HG03460 (cell line): Measurements from ENCODE around the gene NDUFA11.

ENCODE experiments used
- ATAC-seq: cut with Tn5 transposase; IDR thresholded peaks from one replicate; pipeline ENCODE4 v1.9.1; 2021; ENCODE audit not compliant: unreplicated experiment

Gene NDUFA11

DNA sequence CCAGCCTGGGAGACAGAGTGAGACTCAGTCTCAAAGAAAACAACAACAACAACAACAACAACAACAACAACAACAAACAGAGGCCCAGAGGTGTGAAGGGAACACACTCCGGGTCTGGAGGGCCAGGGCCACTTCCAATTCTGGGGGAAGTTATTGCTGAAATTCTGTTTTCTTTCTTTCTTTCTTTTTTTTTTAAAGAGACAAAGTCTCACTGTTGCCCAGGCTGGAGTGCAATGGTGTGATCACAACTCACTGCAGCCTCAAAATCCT, 7.0 kb upstream of the NDUFA11 start:
- no peak for ATAC-seq

DNA sequence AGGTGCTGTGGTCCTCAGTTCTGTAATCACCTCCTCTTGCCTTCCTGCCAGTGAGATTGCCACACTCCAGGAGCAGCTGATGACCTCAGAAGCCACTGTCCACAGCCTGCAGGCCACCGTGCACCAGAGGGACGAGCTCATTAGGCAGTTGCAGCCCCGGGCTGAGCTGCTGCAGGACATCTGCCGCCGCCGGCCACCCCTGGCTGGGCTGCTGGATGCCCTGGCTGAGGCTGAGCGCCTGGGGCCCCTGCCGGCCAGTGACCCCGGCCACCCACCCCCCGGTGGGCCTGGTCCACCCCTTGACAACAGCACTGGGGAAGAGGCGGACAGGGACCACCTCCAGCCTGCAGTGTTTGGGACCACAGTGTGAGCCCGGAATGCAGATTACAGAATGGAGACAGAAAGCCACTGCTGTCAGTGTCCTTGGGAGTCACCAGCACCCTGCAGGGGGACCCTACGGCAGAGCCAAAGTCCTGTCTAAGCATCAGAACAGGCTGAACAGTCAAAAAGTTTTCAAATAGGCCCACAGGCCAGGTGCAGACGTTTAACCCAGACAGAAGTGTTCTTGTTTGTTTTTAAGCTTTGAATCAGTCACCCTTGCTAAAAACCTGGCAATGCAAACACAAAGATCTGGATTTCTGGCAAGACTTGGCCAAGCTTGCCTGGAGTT, 5.3 kb upstream of the NDUFA11 start:
- no peak for ATAC-seq

DNA sequence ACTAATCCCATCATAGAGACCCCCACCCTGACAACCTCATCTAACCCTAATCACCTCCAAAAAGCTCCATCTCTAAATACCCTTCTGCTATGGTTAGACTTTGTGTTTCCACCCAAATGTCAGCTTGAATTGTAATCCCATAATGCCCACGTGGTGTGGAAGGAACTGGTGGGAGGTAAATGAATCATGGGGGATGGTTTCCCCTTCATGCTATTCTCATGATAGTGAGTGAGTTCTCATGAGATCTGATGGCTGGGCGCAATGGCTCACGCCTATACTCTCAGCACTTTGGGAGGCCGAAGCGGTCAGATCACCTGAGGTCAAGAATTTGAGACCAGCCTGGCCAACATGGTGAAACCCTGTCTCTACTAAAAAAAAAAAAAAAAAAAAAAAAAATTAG, 3.7 kb upstream of the NDUFA11 start:
- no peak for ATAC-seq

DNA sequence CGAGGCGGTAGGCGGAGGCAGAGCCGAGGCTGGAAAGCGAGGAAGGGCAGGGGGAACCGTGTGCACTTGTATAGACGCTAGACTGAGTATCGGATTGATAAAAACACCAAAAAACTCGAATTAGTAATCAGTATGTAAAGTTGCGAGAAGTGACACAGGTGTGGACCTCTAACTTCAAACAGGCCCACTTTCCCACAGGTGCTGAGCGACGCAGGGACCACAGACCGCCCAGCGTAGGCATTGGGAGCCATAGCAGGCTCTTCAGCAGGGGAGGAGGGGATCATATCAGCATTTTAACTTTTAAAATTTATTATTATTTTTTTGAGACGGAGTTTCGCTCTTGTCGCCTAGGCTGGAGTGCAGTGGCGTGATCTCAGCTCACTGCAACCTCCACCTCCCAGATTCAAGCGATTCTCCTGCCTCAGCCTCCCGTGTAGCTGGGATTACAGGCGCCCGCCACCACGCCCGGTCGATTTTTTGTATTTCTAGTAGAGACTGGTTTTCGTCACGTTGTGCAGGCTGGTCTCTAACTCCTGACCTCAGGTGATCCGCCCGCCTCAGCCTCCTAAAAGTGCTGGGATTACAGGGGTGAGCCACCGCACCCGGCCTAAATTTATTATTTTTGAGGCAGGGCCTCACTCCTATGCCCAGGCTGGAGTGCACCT, 1.7 kb upstream of the NDUFA11 start:
- ATAC-seq: no peak

DNA sequence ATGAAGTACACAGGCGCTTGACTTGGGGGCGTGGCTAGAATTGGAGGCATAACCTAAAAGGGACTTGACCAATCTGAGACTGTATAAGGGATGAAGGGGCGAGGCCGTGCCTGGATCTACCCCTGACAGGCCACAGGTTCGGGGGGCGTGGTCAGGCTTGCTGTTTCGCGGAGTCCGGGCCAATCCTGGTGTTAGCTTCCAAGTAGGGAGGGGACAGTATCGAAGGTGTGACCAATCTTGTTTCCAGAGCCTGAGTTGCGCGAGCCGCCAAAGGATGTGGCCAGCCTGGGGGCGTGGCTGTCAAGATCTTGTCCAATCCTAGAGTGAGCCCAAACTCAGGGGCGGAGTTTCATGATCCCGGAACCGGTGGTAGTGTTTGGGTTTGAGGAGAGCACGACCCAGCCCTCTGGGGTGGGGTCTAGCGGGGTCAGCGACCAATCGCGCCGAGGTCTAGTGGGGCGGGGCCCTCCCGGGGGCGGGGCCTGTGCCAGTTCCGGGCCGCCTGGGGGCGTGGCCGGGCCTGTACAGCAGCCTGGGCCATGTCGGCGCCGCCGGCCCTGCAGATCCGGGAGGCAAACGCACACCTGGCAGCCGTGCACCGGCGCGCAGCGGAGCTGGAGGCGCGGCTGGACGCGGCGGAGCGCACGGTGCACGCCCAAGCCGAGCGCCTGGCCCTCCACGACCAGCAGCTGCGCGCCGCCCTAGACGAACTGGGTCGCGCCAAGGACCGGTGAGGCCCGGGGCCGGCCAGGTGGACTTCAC, 943 bp upstream of the NDUFA11 start, which contains the start of gene VMAC:
Gene VMAC (plus strand): TSS at position 521 of the 762 bp plus-strand sequence. CDS start 19 bp downstream, at position 540.
- ATAC-seq: peak; percentile 76

DNA sequence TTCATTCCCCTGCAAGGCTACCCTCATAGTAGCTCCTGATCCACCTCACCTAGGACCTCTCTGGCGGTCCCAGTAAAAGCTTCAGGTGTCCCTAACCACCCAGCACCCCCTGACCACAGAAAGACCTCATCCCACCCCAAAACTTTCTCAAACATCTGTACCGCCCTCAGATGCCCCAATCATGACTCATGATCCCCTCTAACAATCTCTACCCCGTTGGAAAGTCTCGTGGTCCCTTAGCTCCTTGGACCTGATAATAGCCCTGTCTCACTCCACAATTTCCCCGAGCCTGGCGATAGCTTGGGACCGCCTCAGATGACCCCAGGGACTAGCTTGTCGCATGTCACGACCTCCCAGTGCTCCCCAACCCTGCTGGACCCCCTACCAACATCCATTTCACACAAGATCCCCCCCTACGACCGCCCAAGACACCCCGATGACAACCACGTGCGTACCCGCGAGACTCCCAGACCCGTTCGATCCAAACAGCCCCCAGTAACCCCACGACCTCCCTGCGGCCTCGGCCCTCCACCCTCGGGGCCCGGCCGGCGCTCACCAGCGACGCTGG, 450 bp downstream of the NDUFA11 start:
- no peak for ATAC-seq

DNA sequence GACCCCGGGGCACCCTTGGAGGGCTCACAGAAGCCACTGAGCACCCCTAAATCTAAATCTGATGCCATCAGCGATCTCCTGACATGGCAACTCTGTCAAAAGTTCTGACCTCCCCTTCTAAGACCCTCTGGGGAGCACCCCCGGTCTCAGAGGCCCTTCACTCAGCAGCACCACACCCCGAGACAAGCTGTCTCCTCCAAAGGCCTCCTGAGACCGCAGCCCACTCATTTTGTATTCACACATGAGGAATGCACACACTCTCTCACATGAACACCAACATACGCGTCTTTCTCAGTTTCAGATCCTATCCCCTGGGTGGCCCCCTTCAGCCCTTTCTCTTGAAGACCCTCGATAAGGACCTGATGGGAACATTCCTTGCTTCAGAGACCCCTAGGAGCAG, 2.6 kb downstream of the NDUFA11 start:
- no peak for ATAC-seq

DNA sequence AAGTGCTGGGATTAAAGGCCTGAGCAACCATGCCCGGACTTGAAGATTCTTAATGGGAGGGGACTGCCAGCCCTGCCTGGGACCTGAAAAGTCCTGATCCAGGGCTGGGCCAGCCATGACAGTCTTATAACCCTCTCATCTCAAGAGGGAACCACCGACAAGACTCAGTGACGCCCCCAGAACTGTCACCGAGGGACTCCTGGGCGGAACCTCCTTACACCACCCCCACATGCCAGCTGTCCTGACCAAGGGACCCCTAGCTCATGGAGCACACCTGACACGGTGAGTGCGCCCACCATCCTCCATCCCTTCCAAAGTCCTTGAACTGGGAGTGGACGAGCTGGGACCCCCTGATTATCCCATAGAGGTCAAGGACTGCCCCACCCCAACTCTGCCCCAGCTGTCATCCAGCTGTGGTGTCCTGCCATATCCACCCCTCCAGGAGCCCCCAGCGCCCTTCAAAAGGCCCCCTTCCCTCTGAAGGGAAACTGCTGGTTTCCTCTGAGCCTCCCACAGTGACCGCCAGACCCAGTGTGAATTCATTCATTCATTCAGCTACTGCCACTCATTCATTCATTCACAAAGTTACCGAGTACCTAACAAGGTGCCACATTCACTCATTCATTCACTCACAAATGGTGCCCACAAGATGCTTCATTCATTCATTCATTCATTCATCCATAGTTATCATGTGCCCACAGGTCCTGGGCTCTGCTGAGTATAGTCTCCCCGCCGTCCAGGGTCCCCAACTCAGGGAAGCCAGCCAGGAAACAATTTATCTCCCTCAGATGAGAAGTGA, 3.7 kb downstream of the NDUFA11 start:
- ATAC-seq: no peak

DNA sequence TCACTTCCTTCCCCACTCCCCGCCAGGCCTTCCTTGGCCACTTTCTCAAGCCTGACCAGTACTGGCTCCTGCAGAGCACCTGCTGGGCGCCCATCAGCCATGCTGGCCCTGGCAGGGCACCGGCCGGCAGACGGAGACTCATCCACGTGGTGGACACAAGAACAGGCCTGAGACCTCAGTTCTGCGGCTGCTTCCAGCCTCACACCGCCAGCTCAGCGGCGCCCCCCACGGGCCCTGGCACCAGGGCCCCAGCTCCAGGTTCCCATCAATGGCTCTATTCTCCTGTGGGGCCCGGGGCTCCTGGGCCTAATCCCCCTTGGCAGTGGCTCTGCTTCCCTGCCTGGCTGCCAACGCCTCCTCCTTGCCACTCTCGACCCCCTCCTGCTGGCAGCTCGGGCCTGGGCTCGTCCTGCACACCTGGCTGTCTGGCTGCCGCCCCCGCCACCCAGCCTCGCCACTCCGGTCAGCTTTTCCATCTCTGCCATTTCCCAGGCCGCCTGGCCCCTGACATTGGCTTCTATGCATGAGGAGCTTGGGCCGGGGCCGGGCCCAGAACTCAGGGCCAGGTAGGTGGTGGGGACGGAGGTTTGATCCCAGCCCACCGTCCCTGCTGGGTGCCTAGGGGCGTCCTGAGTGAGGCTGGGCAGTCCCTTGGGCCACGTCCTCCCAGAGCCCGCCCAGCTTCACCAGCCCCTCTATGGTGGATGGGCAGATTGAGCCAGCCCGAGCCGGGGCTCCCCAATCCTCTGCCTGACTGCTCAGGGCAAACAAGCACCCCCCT, 6.2 kb downstream of the NDUFA11 start:
- ATAC-seq: no peak

DNA sequence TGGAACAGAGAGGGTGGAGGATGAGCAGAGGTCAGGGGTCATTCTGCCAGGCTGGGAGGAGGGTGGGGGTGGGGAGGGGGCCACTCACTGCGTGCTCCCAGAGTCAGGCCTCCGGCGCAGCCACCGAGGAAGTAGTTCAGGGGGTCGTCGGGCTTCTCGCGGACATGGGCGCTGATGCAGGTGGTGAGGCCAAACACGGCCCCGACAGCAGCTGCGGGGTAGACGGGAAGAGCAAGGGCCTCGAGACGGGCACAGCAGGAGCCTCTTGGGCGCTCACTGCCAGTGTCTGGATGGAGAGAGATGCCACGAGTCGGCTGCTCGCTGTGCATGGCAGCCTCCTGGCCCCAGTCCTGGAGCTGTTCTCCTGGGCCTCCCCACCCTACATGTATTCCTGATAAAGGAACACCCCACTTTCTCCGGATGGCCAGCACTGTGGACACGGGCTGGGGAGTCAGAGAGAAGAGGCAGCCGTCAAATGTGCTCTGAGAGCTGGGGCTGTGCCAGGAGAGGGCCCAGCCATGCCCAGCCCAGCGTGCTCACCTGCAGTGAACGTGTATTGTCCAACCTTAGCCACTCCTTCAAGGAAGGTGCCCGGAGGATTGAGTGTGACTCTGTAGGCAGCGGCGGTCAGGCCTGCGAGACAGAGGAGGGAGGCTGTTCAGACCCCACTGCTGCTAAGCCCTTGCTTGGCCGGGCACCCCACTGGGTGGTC, 7.1 kb downstream of the NDUFA11 start:
- no peak for ATAC-seq

DNA sequence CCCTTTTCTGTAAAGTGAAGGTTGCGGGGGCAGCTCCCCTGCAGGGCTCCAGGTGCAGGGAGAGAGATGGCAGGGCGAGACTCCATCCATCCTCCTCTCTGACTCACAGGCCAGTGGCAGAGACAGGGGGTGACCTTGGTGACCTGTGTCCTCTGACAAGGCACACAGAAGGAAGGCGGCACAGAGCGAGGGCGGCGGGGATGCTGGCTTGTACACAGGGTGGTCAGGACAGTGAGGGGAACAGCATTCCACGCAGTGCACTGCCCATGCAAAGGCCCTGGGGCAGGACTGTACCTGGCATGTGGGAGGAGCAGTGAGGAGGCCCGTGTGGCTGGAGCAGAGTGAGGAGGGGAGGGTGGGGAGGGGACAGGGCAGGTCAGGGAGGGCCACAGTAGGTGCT, 7.7 kb downstream of the NDUFA11 start:
- no peak for ATAC-seq

DNA sequence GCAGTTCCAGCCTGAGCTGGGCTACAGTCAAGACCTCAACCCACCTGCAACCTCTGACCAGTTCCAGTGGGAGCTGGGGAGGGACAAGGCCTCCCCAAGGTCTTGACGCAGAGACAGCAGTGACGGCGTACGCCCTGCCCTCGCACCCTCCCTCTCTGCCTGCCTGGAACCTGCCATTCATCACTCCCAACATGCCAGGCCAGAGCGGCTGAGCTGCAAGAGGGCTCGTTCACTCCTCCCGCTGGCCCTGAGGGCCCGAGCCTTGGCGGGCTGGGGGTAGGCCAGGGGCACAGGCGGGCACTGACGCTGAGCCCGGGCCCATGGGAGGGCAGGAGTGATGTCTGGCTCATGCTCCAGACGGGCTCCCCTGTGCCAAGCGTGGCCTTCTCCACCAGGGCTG, 8.2 kb downstream of the NDUFA11 start:
- ATAC-seq: no peak

DNA sequence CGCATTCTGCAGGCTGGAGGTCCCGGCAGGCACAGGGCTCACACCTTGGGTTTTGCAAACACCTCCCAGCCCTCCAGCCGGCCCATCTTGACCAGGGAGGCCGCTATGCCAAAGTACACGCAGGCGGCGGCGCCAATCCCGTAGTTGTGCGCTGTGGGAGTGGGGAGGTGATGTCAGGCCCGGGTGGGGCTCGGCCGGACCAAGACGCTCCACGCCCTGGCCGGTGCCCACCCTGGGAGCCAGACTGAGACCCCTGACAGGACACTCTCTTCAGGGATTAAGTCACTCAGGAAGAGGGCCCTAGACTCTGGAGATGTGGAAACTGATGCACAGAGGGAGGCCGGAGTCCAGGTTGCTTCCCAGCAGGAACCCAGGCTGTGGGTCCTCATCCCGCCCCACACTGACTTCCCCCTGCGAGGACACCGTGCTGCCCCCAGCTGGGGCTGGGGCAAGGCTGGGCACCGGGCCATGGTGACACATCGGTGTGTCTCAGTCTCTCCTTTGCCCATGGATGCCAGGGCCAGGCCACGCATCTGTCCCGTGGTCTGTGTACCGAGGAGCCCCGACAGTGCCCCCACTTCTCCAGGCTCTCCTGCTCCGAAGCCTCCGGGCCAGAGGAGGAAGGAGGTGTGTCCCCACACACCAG, 8.8 kb downstream of the NDUFA11 start:
- no peak for ATAC-seq

DNA sequence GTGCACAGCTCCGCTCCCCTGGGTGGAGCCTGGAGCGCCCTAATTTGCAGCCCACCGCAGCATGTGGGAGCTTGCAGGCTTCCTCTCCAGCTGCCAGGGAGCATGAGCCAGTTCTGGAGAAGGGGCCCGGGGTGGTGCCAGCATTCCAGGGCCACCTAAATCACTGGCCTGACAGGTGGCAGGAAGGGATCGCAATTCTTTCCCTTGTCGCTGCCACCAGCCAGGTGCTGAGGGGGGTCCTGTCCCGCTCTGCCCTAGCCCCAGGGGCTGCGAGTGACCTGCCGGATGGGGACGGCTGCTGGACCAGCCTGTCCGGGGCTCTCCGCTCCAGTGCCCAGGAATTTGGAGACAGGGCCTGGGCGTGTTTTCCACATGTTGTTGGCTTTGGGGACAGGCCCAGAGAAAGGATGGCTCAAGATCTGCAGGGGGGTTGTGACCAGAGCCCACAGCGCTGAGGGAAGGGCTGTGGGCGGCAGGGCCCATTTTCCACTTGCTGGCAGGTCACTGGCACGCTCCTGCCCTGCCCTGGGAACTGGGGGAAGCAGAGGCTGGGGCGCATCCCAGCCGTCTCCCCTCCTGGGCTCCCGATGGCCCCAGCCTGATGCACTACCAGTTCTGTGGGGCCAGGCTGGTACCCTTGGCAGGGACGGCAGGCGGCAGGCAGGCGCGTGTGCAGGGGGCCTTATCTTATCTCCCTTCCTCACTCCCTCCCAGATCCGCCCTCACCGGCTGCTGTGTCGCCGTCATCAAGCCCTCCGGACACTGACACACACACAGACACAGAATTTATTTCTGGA, 9.5 kb downstream of the NDUFA11 start:
- no peak for ATAC-seq

DNA sequence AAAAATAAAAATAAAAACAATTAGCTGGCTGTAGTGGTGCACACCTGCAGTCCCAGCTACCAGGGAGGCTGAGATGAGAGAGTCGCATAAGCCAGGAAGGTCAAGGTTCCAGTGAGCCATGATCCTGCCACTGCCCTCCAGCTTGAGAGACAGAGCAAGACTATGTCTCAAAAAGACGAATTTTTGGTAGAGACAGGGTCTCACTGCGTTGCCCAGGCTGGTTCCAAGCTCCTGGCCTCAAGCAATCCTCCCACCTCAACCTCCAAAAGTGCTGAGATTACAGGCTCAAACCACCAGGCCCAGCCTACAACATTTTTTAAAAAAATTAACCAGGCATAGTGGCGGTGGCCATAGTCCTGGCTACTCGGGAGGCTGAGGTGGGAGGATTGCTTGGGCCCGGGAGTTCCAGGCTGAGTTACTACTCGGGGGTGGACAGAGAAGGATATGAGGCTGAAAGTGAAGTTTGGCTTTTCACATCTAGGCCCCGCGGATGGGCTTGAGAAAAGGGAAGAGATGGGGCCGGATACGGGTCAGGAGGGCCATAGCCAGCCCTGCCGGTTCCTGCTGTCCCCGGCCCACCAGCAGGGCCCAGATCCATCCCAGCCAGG, 10.2 kb downstream of the NDUFA11 start:
- ATAC-seq: no peak

DNA sequence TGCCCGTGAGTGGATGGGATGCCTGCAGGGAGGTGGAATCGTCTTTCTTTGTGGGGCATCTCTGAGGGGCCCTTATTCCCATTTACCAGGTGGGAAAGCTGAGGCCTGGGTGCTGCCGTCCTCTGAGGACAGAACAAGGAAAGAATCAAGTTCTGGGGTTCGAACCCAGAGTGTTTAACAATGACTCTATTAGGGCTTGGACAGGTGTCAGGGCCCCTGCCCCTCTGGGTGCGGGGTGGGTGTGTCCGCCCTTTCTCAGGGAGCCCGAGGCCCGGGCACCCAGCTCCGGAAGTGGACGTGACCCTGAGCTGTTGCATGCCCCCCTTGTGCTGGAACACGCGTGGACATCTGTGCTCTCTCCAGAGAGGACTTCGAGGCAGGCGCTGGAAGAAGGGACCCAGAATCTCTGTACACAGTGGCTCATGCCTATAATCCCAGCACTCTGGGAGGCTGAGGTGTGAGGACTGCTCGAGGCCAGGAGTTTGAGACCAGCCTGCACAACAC, 10.8 kb downstream of the NDUFA11 start:
- no peak for ATAC-seq

DNA sequence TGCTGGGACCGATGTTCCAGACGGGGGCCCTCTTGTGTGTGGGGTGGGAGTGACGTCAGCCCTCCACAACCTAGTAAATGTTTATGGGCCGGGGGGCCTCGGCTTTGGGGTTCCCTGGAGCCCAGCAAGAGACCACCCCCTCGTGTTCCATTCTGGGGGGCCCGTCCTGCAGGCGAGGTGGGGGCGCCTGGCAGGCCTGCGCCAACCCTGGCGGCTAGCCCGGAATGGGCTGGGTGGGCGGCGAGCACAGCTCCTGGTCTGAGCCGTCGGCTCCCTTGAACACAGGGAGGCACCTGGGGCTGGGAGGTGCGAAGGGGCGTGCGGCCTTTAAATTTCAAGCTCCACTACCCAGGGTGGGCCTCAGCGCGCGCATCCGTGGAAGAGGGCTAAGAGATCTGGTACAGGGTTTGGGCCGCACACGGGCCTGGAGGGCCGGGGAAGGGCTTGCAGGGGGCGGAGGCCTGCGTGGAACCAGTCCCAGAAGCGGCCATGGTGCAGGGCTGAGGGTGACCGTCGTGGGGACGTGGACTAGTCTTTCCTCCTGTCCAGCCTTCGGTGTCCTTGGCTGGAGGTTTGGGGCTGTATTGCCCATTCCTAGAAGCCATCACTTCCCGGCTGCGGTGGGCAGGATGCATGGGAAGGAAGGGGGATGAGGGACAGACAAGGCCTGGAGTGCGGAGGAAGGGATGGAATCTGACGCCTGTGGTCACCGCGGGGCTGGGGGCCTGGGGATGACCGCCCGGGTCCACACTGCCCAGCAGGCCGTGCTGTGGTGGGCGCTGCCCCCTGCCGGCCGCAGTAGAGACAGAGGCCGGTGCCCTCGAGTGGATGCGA, 11.4 kb downstream of the NDUFA11 start:
- ATAC-seq: no peak
